Right lung (tissue), 5 donors: ENCODE results near the gene OSBPL2. TPM values are rescaled to one million over a fixed set of nuclear protein-coding genes. Genes with fewer than 3 reads are reported as not detected.

Experiments
- DNase-seq, 2 donors: peaks; one replicate each; pipeline ENCODE4 v3.0.0-alpha.2; 2013
- polyA plus RNA-seq, 5 donors: library from polyadenylated mRNA; unstranded; fragments of 120-200 nt; gene quantifications; one replicate each; pipeline versions ENCODE4 v1.2.1 to v1.2.3, GENCODE V29; 2013; ENCODE audit warnings: inconsistent platforms in 1 of 5, low replicate concordance in 1 of 5; ENCODE audit not compliant: insufficient read length in 5 of 5, insufficient read depth in 1 of 5

OSBPL2 gene
- polyA plus RNA-seq, 5 donors = 25.8 to 32.7 (median 29.1) TPM

- no peak for DNase-seq
Measured at GRCh38 chr20:62336775-62337557, 98.6 kb downstream of the OSBPL2 start.

DNA sequence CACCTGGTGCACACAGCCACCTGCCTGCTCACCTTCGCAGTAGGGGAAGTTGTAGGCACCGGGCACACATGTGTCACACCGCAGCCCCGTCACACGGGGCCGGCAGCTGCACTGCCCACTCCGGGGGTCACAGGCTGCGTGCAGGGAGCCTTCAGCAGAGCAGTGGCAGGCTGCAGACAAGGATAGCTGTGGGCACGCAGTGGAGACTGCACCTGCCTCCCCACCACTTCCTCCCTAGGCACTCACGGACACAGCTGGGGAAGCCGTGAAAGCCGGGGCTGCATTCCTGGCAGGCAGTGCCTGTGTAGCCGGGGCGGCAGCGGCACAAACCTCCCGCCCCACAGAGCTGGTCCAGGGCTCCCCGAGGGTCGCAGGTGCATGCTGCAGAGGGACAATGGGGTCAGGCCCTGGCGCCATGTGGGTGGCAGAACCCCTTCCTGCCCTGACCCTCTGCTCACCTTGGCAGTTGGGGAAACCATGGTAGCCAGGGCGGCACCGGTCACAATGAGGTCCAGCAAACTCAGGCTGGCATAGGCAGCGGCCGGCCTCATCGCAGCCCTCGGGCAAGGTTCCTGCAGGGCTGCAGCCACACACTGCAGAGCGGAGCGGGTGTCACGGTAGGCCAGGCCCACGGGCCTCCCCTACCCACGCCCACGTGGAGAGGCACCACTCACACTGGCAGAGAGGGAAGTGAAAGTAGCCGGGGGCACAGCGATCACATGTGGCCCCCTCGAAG lies 99.4 kb downstream of the OSBPL2 start:
- no peak for DNase-seq

DNA sequence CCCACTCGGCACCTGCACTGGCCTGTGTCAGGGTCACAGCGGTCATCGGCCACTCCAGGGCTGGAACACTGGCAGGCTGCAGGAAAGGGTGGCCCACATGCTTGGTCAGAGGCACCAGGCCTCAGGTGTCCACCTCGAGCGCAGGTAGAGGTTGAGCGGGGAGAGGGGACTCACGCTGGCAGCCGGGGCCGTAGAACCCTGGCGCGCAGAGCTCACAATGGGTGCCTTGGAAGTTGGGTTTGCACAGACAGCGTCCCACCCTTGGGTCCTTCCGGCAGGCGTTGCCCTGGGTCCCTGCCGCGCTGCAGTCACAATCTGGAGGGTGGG lies 99.9 kb downstream of the OSBPL2 start:
- no peak for DNase-seq

GRCh38 chr20:62339647-62340062 lies 101.3 kb downstream of the OSBPL2 start:
- no peak for DNase-seq

GRCh38 chr20:62342910-62343309 lies 104.6 kb downstream of the OSBPL2 start:
- DNase-seq = no peak

- DNase-seq = no peak
Measured at GRCh38 chr20:62344092-62344491, 105.8 kb downstream of the OSBPL2 start.

DNA sequence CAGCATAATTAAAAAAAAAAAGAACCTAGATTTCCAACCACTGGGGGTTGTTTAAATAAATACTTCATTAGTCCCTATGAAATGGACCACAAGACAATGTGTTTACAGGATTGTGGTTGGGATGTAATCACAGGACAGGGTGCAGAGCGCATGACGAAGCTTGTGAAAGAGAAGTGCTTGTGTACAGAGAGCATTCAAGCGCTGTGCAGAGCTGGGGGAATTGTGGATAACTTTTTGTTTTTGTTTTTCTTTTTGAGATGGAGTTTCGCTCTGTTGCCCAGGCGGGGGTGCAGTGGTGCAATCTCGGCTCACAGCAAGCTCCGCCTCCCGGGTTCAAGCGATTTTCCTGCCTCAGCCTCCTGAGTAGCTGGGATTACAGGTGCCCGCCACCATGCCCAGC lies 106.5 kb downstream of the OSBPL2 start:
- no peak for DNase-seq

Other genes starting within 250 kb of the OSBPL2 start
- 10 to 100 TPM; 13.0 to 17.7 (median 15.9) TPM for gene TAF4, start 172.6 kb upstream of the OSBPL2 start, polyA plus RNA-seq
- 10 to 100 TPM; 52.4 to 64.1 (median 58.2) TPM for gene LSM14B, start 116.0 kb upstream of the OSBPL2 start, polyA plus RNA-seq
- 100 to 1,000 TPM; 140 to 204 (median 158) TPM for gene PSMA7, start 95.1 kb upstream of the OSBPL2 start, polyA plus RNA-seq
- 10 to 100 TPM; 19.2 to 26.8 (median 23.8) TPM for gene SS18L1, start 94.8 kb upstream of the OSBPL2 start, polyA plus RNA-seq
- 10 to 100 TPM; 25.1 to 37.7 (median 32.4) TPM for gene MTG2, start 55.5 kb upstream of the OSBPL2 start, polyA plus RNA-seq
- under 1 TPM in 1 of 5 donors, not detected in 4; 0.06 TPM for gene HRH3, start 18.2 kb upstream of the OSBPL2 start, polyA plus RNA-seq
- gene ADRM1, start 64.5 kb downstream of the OSBPL2 start, polyA plus RNA-seq = 10 to 100 TPM; 29.0 to 68.3 (median 37.5) TPM
- 100 to 1,000 TPM in 3 of 5 donors, 10 to 100 TPM in 2; 92.3 to 207 (median 148) TPM for gene LAMA5, start 128.8 kb downstream of the OSBPL2 start, polyA plus RNA-seq
- gene RPS21, start 148.6 kb downstream of the OSBPL2 start, polyA plus RNA-seq = 1,000 to 10,000 TPM in 1 of 5 donors, 100 to 1,000 TPM in 4; 870 to 1,387 (median 940) TPM
- 10 to 100 TPM; 11.9 to 14.8 (median 14.7) TPM for gene CABLES2, start 168.8 kb downstream of the OSBPL2 start, polyA plus RNA-seq
- 1 to 10 TPM; 2.7 to 4.4 (median 3.5) TPM for gene RBBP8NL, start 189.0 kb downstream of the OSBPL2 start, polyA plus RNA-seq
- gene GATA5, start 237.5 kb downstream of the OSBPL2 start, polyA plus RNA-seq = 10 to 100 TPM; 25.6 to 46.6 (median 34.3) TPM